HG03025 (cell line): Measurements from ENCODE around the gene UMAD1.

ENCODE experiments used
- ATAC-seq: cut with Tn5 transposase; IDR thresholded peaks from one replicate; pipeline ENCODE4 v1.9.1; 2021; ENCODE audit warnings: mild to moderate bottlenecking, moderate library complexity; ENCODE audit not compliant: unreplicated experiment, low FRiP score

The UMAD1 gene

GRCh38 chr7:7761340-7761973 lies 120.9 kb downstream of the UMAD1 start:
- no peak for ATAC-seq

GRCh38 chr7:7761974-7762779 lies 121.6 kb downstream of the UMAD1 start:
- no peak for ATAC-seq

GRCh38 chr7:7764520-7765396 lies 124.2 kb downstream of the UMAD1 start:
- no peak for ATAC-seq

- ATAC-seq = no peak
Measured at GRCh38 chr7:7765422-7765821, 124.9 kb downstream of the UMAD1 start.

- ATAC-seq = no peak
Measured at GRCh38 chr7:7766671-7767070, 126.1 kb downstream of the UMAD1 start.

GRCh38 chr7:7768977-7769709 lies 128.6 kb downstream of the UMAD1 start:
- ATAC-seq = no peak

GRCh38 chr7:7769710-7770627 lies 129.4 kb downstream of the UMAD1 start:
- no peak for ATAC-seq

GRCh38 chr7:7771452-7771851 lies 130.9 kb downstream of the UMAD1 start:
- no peak for ATAC-seq

- no peak for ATAC-seq
Measured at GRCh38 chr7:7772397-7772821, 131.9 kb downstream of the UMAD1 start.

GRCh38 chr7:7773334-7774309 lies 133.1 kb downstream of the UMAD1 start:
- peak; percentile 83 for ATAC-seq

- ATAC-seq = no peak
Measured at GRCh38 chr7:7779888-7780287, 139.3 kb downstream of the UMAD1 start.

- ATAC-seq = no peak
Measured at GRCh38 chr7:7783001-7783400, 142.4 kb downstream of the UMAD1 start.

- ATAC-seq = no peak
Measured at GRCh38 chr7:7785344-7785973, 144.9 kb downstream of the UMAD1 start.

GRCh38 chr7:7786595-7786994 lies 146.0 kb downstream of the UMAD1 start:
- ATAC-seq = no peak

- ATAC-seq = peak; percentile 94
Measured at GRCh38 chr7:7789551-7789988, 149.0 kb downstream of the UMAD1 start.

- no peak for ATAC-seq
Measured at GRCh38 chr7:7790041-7790741, 149.6 kb downstream of the UMAD1 start.

GRCh38 chr7:7791523-7791922 lies 151.0 kb downstream of the UMAD1 start:
- ATAC-seq = no peak
